Pons (tissue), 1 donor: ENCODE measurements around the gene NAV2.
A peak's percentile ranks its signal among the peaks of the same experiment; 100 is the strongest.

Experiments
- DNase-seq: peaks from one replicate; pipeline ENCODE4 v3.0.0-alpha.2; 2016; ENCODE audit warnings: low spot score

The NAV2 gene, protein sequence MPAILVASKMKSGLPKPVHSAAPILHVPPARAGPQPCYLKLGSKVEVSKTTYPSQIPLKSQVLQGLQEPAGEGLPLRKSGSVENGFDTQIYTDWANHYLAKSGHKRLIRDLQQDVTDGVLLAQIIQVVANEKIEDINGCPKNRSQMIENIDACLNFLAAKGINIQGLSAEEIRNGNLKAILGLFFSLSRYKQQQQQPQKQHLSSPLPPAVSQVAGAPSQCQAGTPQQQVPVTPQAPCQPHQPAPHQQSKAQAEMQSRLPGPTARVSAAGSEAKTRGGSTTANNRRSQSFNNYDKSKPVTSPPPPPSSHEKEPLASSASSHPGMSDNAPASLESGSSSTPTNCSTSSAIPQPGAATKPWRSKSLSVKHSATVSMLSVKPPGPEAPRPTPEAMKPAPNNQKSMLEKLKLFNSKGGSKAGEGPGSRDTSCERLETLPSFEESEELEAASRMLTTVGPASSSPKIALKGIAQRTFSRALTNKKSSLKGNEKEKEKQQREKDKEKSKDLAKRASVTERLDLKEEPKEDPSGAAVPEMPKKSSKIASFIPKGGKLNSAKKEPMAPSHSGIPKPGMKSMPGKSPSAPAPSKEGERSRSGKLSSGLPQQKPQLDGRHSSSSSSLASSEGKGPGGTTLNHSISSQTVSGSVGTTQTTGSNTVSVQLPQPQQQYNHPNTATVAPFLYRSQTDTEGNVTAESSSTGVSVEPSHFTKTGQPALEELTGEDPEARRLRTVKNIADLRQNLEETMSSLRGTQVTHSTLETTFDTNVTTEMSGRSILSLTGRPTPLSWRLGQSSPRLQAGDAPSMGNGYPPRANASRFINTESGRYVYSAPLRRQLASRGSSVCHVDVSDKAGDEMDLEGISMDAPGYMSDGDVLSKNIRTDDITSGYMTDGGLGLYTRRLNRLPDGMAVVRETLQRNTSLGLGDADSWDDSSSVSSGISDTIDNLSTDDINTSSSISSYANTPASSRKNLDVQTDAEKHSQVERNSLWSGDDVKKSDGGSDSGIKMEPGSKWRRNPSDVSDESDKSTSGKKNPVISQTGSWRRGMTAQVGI (N-terminal part only)

DNA sequence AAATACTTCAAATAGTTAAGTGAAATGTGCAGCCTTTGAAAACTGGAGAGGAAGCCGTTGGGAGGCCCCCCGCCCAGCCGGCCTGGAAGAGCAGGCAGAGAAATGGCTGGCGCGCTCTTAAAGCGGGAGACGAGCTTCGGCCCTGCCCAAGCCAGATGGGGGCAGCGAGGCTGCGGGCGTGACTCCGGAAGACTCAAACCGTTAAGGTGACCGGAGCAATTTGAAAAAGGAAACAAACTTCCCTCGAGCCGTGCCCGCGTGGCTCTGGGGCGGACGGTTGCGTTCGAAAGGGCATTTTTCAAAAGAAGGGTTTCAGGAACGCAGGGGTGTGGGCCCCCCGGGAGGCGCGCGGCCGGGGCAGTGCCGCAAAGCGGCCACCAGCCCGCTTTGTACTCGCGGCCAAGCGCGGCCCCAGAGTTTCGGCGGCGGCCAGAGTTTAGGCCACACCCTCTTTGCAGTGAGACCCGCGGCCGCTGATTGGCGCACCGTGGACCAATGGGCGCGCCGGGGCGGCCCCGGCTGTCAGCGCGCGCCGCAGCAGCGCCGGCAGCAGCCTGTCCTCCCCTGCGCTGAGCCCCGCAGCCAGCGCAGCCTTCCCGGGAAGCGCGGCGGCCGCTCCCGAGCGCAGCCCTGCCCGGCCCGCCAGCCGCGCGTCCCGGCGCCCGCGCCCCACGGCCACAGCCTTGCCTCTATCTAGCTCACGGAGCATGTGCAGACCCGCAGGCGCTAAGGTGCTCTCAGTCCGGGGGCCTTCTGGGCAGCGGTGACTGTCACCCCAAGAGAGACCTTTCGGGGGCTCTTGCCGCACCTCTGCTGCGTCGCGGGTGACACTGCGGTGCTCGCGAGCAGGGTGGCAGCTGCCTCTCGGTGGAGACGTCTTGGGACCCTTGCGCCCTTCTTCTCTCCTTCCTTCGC lies at the start of gene NAV2:
NAV2 (plus strand) TSS at position 557 of the 915 bp plus-strand sequence. CDS start 859 bp downstream, outside the sequence.
- DNase-seq, result peak; percentile 90

DNA sequence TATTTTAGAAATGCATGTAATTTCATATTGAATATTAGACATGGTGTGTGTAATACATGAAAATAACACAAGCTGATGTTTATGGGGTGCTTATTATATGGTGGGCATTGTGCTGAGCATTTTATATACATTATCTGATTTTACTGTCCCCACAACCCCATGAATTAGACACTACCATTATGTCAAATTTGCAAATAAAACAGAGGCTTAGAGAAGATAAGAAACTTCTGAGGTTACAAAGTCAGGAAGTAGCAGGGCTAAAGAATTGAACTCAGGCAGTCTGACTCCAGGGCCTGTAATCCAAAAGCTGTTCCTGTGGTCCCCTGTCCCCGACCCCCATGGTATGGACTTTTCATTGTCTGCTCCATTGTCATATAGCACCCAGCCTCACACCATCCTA lies 49.4 kb upstream of the NAV2 start:
- no peak for DNase-seq

GRCh38 chr11:19664886-19665548 lies 47.6 kb upstream of the NAV2 start:
- DNase-seq, result no peak

DNA sequence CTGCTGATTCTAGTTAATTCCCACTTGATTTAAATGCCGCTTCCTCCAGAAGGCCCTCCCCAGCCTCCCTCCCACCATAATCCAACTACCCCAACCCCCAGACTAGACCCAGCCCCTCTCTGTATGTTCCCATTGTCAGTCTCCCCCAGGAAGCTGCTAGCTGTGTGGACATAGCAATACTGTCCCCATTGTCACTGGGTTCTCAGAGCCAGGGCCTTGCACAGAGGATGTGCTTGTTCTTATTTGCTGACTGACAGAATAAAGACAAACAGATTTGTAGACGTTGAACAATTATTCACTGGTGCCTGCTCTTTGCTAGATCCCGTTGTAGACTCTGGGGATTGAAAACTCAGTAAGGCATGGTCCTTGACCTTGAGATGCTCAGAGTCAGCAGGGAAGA lies 45.7 kb upstream of the NAV2 start:
- peak; percentile 99 for DNase-seq

DNA sequence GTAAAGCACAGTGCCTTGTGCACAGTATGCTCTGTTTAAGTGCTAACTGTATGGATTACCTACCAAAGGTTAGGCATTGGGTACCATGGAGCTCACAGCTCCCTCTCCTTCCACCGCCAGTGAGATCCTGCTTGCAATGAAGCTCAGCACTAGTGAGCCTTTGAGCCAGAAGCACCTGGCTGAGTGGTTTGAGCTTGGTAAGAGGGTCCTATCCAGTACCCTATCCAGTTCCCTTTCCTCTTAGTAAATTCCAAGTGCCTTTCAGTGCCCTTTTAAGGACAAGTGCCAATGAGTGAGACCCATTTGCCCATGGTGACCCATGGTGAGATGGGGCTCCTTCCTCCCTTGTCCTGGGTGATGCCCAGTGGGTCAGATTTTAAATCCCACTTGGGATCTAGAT lies 43.1 kb upstream of the NAV2 start:
- no peak for DNase-seq

- no peak for DNase-seq
Observed at GRCh38 chr11:19670030-19670791, 42.4 kb upstream of the NAV2 start.

GRCh38 chr11:19672586-19673206 lies 39.9 kb upstream of the NAV2 start:
- no peak for DNase-seq

DNA sequence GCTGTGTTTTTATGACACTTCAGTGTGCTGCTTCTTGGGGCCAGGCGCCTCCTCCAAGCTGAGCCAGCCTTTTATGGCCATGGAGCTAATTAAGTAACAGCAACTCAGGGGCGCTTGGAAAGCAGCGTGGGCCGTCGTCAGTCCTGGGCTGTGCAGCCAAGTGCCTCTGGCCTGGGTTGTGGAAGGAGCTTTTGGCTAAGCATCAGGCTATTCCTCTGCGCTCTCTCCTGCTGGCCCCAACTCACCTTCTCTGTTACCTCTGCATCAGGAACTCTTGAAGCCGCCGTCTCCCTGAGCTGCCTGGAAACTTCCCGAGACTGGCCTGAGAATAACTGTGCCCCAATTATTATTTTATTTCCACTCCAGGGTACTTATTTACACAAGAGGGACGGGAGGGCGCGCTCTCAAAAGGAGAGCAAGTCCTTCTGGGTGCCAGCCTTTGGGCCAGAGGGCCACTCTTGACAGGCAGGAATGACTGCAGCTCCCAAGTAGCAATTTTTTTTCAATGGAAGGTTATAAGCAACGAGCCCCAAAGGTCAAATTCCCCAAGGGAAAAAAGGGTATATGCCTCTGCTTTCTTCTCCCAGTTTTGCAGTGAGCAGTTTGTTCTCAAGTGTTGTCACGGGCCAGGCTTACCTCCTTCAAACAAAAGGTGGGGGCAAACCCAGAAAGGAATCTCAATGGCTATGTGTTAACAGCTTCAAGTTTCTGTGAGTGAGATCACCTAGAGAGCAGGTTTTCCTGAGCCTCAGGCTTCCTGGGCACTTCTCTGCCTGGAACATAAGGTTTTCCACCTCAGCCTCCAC lies 38.5 kb upstream of the NAV2 start:
- DNase-seq, result no peak

GRCh38 chr11:19674836-19675235 lies 37.8 kb upstream of the NAV2 start:
- no peak for DNase-seq

DNA sequence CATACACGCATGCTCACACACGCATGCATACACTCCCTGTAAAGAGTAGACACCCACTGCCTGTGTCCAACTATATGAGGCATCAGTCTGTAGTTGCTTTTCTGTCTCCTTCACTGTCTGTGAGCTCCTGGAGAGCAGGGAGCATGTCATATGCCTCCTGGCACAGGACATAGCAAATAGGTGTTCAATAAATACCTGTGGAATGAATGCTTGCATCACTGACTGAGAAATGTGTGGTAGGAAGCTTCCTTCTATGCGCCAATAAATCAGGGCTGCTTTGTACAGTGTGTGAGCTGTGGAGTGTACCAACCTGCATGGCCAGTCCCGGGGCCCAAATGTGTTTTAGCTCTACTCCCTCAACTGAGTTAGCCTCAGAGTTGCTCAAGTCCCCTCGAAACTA lies 37.2 kb upstream of the NAV2 start:
- no peak for DNase-seq

DNA sequence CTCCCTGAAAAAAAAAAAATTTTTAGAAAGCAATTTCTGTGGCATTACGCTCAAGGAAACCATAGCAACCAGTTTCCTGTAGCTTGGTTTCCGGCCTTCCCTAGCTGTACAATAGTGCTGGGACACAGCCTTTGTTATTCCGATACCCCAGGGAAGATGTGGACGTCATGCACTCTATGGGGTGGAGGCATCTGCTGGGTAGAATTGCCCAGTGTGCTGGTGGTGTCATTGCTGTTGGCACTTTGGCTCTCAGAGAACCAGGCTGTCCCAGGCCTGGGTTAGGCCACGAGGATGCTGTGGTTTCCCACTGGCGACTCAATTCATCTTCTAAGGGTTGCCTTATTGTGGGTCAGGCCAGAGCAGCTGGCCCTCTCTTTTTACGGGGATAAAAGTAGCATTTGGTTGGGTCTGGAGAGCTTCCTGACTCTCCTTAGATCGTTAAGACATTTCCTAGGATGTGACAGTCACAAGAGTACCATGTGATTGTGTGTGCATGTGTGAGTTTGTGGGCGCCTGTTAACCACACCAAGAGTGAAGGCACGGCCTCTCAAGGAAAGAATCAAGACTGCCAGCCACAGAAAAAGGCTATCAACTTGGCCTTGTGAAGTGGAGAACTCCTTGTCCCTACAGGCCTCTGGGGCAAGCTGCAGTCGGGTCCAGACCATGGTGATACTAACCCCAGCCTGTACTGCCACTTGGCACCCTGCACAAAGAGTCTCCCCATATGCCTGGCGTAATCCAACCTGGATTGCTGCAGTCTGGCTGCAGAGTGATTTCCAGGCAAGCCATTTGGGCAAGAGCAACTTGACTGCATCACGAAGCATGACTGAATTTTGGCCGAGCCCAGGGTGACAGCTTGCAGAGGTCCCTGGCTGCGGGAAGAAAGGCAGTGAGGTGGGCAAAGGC lies 35.9 kb upstream of the NAV2 start:
- DNase-seq, result no peak

- DNase-seq, result no peak
Observed at GRCh38 chr11:19677381-19678080, 35.1 kb upstream of the NAV2 start.

- peak; percentile 70 for DNase-seq
Observed at GRCh38 chr11:19679952-19680828, 32.4 kb upstream of the NAV2 start.

GRCh38 chr11:19680829-19681368 lies 31.7 kb upstream of the NAV2 start:
- no peak for DNase-seq

DNA sequence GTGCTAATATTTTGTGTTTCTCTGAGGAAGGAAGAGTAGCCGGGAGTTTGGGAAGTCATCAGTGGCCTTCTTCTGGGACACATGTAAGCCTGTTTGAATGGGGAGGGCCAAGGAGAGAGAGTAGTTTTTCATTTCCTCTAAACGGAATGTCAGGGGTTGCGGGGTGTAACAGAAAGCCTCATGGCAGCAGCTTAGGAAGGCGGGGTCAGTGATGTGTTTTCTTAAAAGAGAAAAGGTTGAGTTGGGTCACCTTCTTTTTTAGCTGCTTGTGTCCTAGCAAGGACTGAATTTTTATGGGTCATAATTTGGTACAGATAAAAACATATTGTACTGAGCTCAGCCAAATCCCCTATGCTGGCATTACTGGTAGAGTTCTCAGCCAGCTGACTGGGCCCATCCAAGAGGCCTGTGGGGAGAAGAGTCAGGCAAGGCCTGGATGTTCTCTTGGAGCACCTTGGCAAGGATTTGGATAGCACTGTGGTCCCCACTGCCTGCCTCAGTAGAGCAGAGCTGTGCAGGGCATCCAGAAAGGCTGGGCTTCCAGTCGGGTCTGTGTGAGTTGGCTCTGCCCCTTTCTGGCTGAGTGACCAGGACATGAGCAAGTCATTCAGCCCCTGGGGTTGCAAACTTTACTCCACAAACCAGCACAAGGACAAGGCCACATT lies 29.4 kb upstream of the NAV2 start:
- DNase-seq, result no peak
